Neural cell (in vitro differentiated cells): ENCODE measurements around the gene TUBGCP2.

Experiments used
- EP300 ChIP-seq: fragments of 450-650 bp; conservative IDR thresholded peaks from 2 replicates; pipeline ENCODE4 v1.6.1; 2014; ENCODE audit warnings: antibody characterized with exemption, mild to moderate bottlenecking, moderate library complexity; ENCODE audit not compliant: poor library complexity, severe bottlenecking
- EZH2 ChIP-seq: fragments of 200-600, 300-800 bp; shearing (Covaris generic), sonication (generic); IDR thresholded peaks from 2 replicates; pipeline ENCODE4 v1.6.1; 2014; ENCODE audit warnings: antibody characterized with exemption, low read length, borderline replicate concordance, mild to moderate bottlenecking; ENCODE audit not compliant: insufficient read depth, poor library complexity, severe bottlenecking
- POLR2AphosphoS5 ChIP-seq: IDR thresholded peaks from 2 replicates; pipeline ENCODE4 v1.6.1; 2012
- RAD21 ChIP-seq: fragments of 450-650 bp; conservative IDR thresholded peaks from 2 replicates; pipeline ENCODE4 v1.6.1; 2014; ENCODE audit warnings: antibody characterized with exemption, mild to moderate bottlenecking, moderate library complexity
- REST ChIP-seq: IDR thresholded peaks from 2 replicates; pipeline ENCODE4 v1.6.1; 2012; ENCODE audit warnings: borderline replicate concordance
- SMC3 ChIP-seq: fragments of 450-650 bp; conservative IDR thresholded peaks from 2 replicates; pipeline ENCODE4 v1.6.1; 2014; ENCODE audit warnings: antibody characterized with exemption, mild to moderate bottlenecking, moderate library complexity; ENCODE audit not compliant: poor library complexity
- TAF1 ChIP-seq: IDR thresholded peaks from 2 replicates; pipeline ENCODE4 v1.6.1; 2012; ENCODE audit warnings: low read depth
- TF ChIP-seq, protein P1 (sequence below): fragments of 450-650 bp; IDR thresholded peaks from 2 replicates; pipeline ENCODE4 v1.5.1; 2014; ENCODE audit warnings: antibody characterized with exemption, mild to moderate bottlenecking, moderate library complexity; ENCODE audit not compliant: poor library complexity, severe bottlenecking

GRCh38 chr10:133279326-133280226, 29.1 kb downstream of the TUBGCP2 start:
- TF ChIP-seq, protein P1, sequence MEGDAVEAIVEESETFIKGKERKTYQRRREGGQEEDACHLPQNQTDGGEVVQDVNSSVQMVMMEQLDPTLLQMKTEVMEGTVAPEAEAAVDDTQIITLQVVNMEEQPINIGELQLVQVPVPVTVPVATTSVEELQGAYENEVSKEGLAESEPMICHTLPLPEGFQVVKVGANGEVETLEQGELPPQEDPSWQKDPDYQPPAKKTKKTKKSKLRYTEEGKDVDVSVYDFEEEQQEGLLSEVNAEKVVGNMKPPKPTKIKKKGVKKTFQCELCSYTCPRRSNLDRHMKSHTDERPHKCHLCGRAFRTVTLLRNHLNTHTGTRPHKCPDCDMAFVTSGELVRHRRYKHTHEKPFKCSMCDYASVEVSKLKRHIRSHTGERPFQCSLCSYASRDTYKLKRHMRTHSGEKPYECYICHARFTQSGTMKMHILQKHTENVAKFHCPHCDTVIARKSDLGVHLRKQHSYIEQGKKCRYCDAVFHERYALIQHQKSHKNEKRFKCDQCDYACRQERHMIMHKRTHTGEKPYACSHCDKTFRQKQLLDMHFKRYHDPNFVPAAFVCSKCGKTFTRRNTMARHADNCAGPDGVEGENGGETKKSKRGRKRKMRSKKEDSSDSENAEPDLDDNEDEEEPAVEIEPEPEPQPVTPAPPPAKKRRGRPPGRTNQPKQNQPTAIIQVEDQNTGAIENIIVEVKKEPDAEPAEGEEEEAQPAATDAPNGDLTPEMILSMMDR = no peak
- TF ChIP-seq REST (no peak), TAF1 (no peak), SMC3 (no peak), EZH2 (no peak), EP300 (no peak), POLR2AphosphoS5 (no peak), RAD21 (no peak)
